ENCODE measurements around the gene WNT8A.

The WNT8A gene

GRCh38 chr5:138082033-138082432 lies 1.8 kb upstream of the WNT8A start:
- DNase-seq: no peak

GRCh38 chr5:138091685-138092084 lies 7.9 kb downstream of the WNT8A start:
- DNase-seq: no peak

- no peak for DNase-seq
These were observed 8.5 kb downstream of the WNT8A start for GRCh38 chr5:138092301-138092700.

DNA sequence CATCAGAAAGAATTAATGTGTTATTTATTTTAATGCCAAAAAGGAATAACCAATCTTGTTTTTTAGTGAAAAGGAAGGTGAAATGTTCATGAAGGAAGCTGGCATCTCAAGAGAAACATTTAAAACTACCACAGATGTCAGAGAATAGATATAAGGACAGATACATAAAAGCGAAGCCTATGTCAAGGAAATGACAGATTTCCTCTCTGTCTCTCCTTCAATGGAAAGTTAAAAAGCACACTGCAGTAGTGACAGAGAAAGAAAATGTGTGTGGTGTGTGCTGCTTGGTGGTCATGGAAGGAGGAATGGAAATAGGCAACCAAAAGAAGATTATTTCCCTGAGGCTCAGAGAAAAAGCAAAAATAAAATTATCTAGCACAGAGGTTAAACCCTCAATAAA lies 9.2 kb downstream of the WNT8A start:
- DNase-seq: no peak

DNA sequence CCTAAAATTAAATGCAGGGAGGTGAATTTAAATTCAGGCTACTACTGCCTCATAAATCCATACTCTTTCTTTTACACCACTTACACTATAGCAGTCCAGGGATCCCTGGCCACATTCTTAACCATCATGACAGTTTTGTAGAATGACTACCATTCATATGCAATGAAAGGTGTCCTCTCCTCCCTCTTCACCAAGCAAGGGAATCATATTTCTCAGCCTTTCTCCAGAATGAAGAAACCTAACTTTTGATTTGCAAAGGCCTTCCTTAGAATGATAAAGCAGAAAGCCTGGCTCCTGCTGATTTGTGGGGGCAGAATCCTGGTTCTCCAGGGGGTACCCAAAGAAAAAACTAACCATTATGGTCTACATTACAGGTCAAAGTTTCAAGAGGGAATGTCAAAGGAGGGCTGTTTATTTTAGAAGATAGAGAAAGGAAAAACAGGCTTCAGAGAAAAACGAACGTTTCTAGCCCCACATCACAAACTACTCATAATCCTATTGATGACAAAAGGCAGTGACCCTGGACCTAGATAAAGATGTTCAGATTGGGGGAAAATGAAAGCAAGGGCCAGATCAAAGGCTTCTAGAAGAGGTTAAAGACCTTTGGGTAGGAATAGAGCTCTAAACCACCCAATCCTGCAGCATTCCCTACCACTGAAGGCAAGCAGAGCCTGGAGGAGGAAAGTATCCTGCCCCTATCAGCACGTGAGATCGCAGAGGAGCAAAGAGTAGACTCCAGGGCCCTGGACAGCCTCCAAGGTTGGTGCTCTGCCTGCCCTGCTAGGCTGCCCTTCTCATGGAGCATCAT lies 11.5 kb downstream of the WNT8A start:
- DNase-seq: no peak

GRCh38 chr5:138096363-138096762 lies 12.5 kb downstream of the WNT8A start:
- no peak for DNase-seq

- no peak for DNase-seq
These were observed 13.4 kb downstream of the WNT8A start for GRCh38 chr5:138096997-138097828.

GRCh38 chr5:138102454-138103318 lies 18.9 kb downstream of the WNT8A start:
- no peak for DNase-seq

DNA sequence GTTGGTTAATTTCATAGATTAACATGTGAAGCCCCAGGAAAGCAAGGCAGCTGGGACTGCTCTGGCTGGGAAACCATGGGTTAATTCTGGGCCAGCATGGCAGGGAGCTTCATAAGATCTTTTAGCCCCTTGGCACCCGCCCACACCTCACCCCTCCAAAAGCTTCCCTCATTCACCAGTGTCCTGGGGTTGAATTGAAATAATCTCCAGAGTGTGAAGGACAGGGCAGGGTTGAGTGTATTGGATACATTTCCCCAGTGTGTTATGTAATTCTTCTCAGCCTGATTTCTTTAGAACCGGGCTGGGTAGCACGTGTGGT lies 19.4 kb downstream of the WNT8A start:
- no peak for DNase-seq

DNA sequence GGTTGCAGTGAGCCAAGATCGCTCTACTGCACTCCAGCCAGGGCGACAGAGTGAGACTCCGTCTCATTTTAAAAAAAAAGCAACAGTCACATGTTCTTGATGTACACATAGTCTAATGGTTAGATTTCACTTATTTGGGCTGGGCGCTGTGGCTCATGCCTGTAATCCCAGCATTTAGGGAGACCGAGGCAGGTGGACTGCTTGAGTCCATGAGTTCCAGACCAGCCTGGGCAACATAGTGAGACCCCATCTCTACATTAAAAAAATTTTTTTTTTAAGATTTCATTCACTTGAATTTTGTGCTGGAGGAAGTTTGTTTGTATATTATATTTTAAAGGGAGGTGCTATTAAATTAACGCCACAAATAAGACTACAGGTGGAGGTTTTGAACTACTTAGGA lies 21.9 kb downstream of the WNT8A start:
- no peak for DNase-seq

DNA sequence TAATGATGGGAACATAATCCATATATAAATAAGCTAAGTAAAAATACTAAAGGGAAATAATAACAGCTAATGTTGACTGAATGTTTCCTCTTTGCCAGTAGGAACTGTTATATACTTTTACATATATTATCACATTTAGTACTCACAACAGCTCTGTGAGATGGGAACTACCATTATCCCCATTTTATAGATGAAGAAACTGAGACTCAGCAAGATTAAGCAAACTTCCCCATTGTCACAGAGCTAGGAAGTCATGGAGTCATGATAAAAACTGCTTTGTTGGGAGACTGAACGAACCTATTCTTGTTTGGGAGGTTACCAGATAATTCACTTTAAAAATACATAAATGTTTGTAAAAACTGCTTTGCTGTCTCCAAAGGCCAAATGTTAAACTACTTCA lies 23.4 kb downstream of the WNT8A start:
- DNase-seq: no peak

DNA sequence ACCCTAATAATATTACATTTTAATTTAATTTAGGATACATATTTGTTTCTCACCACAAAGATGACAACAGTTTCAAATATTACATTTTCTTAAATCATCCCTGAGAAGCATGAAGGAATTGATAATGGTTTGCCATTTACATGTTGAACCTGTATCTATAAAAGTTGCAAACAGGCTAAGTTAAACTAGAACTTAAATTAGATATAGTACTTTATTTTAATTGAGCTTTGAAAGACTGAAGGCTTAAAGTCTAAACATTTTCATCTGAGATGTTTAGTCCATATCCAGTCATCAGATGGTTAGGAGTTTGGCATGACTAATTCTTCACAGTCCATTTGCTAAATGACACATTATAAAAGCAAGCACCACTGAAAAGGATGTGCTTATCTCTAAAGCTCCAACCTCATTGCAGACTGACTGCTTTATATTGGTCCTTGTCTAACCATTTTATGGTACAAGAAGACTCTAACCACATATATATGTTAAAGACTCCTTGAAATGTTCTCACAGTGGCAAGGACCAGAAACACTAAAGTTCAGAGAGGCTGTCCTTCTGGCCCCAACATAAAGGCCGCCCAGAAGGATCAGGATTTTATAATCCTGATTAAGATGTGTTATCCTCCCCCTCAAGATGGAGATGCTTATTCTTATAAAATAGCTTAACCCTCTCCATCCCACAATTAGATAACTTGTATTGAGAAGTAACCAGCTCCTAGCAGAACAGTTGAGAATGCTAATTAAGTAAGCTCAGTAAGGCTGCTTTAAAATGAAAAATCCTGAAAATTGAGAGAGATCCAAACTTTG lies 25.8 kb downstream of the WNT8A start:
- DNase-seq: no peak

- no peak for DNase-seq
These were observed 26.6 kb downstream of the WNT8A start for GRCh38 chr5:138110266-138110963.

DNA sequence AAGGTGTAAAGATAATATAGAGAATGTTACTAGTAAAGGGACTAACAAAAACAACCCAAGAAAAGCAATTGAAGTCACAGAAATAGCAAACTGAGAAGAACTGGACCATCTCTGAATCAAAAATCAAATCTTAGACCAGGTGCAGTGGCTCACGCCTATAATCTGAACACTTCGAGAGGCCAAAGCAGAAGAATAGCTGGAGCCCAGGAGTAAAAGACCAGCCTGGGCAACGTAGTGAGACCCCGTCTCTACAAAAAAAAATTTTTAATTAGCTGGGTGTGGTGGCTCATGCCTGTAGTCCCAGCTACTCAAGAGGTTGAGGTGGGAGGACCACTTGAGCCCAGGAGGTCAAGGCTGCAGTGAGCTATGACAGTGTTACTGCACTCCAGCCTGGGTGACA lies 27.3 kb downstream of the WNT8A start:
- no peak for DNase-seq

- DNase-seq: no peak
These were observed 28.1 kb downstream of the WNT8A start for GRCh38 chr5:138111937-138112336.

DNA sequence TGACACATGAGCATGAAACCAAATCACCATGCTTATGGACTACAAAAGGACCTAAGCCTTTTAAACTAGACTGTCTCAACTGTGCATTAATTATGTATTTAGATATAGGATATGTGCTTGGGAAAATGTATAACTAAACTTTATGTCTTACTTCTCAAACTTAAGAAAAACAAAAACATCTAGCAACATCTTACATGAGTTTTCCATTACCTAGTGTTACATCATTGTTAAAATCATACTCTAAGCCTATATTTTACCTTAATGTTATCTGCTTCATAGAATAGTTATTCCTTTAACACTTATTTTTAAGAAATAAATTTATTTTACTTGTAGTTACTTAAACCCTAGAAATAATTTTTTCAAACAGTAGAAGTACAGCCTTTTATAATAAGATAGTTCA lies 31.4 kb downstream of the WNT8A start:
- DNase-seq: no peak

- no peak for DNase-seq
These were observed 44.5 kb downstream of the WNT8A start for GRCh38 chr5:138128334-138128733.

- no peak for DNase-seq
These were observed 45.5 kb downstream of the WNT8A start for GRCh38 chr5:138129347-138129746.

DNA sequence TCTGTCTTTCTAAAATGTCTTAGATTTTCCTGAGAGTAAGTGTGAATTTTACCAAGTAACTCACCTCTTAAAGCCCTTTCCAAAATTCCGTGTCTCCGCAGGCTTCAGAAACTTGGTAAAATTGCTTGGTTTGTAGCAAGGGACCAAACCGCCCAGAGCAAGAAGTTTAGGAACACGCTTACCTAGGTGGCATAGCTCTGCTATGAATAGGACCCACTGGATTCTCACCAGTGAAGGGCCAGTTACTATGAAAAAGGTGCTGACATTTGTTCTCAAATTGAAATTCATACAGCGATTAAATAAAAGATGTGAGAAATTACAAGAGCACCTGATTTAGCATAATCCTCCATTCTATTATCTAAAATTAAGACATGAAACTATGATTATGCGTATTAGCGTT lies 48.7 kb downstream of the WNT8A start:
- no peak for DNase-seq
